Stimulated activated CD8-positive, alpha-beta memory T cell treated with anti-CD3 and anti-CD28 coated beads, Interleukin-12 subunit alpha, Interleukin-12 subunit beta, amount 100 ng/mL, for 4 hours (primary cell): ENCODE measurements around the gene DOC2A.
A peak's percentile ranks its signal among the peaks of the same experiment; 100 is the strongest.

ENCODE experiments used
- DNase-seq: peaks from one replicate; pipeline ENCODE4 v3.0.0-alpha.2; 2020; ENCODE audit warnings: low read depth

DOC2A gene

DNA sequence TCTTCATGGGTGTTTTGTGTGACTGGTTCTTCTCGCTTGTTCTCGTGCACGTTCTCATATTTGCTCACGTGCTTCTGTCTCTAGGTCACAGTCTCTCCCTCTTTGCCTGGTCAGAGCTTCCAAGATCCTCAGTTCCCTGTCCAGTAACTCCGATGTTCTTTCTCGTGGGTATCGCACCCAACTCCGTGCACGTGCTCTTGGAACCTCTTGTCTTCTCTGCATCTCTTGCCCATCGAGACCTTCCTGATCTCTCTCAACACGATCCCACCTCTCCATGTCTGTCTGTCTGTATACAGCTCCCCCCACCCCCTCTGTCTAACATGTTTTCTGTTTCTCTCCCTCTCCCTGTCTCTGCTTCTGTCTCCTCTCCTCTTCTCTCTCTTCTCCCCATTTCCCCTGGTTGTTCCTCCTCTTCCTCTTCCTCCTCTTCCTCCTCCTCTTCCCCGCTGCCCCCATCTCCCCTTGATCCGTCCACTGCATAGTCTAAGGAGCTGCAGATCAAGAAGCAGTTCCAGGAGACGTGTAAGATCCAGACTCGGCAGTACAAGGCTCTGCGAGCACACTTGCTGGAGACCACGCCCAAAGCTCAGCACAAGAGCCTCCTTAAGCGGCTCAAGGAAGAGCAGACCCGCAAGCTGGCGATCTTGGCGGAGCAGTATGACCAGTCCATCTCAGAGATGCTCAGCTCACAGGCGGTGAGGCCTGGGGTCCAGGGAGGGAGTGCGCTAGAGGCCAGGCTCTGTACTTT is 21.5 kb downstream of the DOC2A start:
- DNase-seq = no peak

DNA sequence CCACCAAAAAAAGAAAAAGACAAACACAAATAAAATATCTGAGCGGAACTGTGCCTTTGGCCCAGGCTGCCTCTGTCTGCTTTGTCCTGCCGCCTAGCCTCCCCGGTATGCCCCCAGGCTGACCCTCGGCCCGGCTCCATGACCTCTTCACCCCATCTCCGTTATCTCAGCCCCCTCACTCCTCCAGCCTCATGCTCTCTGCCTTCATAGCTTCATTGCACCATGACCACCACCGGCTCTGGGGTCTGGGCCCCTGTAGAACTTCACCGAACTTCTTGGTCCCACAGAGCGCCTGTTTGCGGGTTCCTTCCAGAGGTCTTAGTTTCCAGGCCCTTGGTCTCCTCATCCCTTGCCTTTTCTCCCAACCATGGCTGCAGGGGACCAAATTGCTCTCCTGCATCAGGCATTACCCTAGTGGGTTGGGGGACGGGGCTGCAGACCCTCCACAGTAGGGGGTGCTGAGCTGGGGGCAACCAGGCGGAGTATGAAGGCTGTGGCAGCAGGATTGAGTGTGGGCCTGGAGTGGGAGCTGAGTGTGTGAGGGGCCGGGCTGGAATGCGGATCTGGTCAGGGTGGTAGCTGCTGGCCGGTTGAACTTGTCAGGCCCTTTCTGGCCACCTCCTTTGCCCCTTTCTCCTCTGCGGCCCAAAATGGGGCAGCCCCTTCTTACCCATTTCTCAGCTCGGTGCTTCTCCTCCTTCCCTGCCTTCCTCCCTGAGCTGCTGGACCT is 22.3 kb downstream of the DOC2A start:
- no peak for DNase-seq

DNA sequence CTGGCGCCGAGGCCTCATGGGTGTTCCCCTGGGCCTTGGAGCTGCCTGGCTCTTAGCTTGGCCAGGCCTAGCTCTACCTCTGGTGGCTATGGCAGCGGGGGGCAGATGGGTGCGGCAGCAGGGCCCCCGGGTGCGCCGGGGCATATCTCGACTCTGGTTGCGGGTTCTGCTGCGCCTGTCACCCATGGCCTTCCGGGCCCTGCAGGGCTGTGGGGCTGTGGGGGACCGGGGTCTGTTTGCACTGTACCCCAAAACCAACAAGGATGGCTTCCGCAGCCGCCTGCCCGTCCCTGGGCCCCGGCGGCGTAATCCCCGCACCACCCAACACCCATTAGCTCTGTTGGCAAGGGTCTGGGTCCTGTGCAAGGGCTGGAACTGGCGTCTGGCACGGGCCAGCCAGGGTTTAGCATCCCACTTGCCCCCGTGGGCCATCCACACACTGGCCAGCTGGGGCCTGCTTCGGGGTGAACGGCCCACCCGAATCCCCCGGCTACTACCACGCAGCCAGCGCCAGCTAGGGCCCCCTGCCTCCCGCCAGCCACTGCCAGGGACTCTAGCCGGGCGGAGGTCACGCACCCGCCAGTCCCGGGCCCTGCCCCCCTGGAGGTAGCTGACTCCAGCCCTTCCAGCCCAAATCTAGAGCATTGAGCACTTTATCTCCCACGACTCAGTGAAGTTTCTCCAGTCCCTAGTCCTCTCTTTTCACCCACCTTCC is 23.3 kb downstream of the DOC2A start:
- no peak for DNase-seq

DNA sequence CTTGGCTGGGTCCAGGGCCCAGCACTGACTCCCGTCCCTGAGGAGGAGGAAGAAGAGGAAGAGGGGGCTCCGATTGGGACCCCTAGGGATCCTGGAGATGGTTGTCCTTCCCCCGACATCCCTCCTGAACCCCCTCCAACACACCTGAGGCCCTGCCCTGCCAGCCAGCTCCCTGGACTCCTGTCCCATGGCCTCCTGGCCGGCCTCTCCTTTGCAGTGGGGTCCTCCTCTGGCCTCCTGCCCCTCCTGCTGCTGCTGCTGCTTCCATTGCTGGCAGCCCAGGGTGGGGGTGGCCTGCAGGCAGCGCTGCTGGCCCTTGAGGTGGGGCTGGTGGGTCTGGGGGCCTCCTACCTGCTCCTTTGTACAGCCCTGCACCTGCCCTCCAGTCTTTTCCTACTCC is 23.9 kb downstream of the DOC2A start:
- DNase-seq = no peak

DNA sequence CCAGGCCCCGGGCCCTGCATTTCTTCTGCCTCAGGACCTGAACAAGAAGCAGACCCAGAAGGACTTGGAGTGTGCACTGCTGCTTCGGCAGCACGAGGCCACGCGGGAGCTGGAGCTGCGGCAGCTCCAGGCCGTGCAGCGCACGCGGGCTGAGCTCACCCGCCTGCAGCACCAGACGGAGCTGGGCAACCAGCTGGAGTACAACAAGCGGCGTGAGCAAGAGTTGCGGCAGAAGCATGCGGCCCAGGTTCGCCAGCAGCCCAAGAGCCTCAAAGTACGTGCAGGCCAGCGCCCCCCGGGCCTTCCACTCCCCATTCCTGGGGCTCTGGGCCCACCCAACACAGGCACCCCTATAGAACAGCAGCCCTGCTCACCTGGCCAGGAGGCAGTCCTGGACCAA is 24.6 kb downstream of the DOC2A start:
- DNase-seq = no peak

DNA sequence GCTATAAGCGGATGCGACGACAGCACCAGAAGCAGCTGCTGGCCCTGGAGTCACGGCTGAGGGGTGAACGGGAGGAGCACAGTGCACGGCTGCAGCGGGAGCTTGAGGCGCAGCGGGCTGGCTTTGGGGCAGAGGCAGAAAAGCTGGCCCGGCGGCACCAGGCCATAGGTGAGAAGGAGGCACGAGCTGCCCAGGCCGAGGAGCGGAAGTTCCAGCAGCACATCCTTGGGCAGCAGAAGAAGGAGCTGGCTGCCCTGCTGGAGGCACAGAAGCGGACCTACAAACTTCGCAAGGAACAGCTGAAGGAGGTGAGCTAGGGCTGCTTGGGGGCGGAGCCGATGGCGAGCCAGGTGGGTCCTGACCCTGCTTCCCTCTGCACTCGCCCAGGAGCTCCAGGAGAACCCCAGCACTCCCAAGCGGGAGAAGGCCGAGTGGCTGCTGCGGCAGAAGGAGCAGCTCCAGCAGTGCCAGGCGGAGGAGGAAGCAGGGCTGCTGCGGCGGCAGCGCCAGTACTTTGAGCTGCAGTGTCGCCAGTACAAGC is 25.5 kb downstream of the DOC2A start:
- DNase-seq = no peak

DNA sequence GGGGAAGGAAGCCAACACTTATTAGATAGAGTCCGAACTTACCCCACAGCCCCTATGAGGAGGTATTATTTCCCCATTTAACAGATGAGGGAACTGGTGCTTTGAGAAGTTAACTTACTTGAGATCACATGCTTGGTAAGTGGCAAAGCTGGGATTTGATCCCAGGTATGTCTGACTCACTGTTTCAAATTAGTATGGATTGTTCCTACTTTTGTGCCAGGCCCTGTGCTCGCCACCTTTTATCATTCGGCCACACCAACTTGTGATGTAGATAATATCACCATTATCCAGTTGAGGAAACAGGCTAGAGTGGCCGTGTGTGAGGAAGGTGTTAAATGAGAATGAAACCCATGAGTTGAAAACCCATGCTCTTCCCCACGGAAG is 26.1 kb downstream of the DOC2A start:
- no peak for DNase-seq

DNA sequence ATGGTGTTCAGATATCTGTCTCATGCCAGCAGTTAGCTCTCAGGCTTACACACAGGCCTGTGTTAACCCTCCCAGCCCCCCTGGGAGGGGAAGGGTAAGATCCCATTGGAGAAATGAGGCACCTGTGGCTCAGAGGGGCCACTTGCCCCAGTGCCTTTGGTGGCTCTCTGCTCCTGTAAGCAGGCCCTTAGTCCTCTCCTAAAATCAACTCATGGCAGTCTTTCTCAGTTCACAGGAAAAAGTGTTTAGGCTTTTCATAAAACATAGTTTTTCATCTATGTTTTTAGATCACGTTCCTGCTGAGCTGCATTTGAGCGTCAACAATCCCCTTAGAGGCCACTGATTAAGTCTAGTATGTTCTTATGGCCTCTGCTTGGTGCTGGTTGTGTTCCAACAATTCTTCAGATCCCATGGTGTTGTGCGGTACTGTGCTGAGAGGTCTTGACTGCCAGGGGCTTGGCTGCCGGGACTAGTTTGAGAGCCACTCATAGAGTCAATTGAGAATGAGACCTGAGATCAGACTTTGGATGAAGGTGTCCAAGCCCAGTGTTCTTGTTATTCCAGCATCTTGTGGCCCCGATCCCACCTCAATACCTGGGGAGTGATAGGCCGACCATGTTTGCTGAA is 26.6 kb downstream of the DOC2A start:
- no peak for DNase-seq

DNA sequence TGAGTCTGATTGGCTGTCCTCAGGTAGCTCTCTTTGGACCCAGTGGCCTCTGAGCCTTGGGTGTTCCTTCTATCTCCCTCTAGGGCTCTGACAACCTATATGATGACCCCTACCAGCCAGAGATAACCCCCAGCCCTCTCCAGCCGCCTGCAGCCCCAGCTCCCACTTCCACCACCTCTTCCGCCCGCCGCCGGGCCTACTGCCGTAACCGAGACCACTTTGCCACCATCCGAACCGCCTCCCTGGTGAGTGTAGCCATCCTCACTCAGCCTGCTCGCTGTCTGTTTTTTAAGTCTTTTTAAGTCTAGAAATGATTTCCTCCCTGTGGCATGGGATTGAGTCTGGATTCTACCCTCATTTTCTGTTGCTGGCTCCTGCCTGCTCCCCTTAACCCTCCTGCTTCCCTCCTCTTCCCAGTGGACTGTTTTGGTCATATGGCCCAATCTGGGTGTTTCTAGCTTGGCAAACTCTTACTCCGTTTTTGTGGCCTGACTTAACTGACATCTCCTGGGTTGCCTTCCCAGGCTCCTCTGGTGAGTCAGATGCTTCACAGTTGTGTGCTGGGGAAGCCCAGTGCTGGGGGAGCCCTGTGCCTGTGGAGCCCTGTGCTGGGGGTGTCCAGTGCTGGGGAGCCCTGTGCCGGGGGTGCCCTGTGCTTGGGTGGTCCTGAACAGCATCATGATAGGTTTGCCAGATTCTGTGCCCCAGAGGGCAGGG is 27.2 kb downstream of the DOC2A start:
- DNase-seq = no peak

DNA sequence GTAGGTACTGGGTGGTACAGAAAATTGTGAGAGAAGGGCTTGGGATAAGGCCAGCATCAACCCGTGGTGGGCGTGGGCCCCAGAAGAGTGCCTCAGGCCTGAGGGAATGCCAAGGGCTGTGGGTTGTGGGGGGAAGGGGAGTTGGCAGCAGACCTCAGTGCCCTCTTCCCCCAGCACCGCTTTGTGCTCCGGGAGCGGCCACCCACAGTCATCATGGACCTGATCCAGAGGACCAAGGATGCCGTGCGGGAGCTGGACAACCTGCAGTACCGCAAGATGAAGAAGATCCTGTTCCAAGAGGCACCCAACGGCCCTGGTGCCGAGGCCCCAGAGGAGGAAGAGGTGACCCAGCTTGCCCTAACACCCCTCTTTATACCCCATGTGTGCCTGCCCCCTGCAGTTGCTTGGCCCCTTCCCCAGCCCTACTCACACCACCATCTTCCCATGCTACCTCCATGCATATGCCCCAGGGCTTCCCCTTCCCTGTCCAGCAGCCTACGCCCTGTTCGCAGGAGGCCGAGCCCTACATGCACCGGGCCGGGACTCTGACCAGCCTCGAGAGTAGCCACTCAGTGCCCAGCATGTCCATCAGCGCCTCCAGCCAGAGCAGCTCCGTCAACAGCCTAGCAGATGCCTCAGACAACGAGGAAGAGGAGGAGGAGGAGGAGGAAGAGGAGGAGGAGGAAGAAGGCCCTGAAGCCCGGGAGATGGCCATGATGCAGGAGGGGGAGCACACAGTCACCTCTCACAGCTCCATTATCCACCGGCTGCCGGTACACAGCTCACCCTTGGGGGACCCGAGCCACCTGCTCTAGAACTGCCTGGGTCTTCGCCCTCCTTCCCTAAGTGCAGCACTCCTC is 28.0 kb downstream of the DOC2A start:
- DNase-seq = no peak

DNA sequence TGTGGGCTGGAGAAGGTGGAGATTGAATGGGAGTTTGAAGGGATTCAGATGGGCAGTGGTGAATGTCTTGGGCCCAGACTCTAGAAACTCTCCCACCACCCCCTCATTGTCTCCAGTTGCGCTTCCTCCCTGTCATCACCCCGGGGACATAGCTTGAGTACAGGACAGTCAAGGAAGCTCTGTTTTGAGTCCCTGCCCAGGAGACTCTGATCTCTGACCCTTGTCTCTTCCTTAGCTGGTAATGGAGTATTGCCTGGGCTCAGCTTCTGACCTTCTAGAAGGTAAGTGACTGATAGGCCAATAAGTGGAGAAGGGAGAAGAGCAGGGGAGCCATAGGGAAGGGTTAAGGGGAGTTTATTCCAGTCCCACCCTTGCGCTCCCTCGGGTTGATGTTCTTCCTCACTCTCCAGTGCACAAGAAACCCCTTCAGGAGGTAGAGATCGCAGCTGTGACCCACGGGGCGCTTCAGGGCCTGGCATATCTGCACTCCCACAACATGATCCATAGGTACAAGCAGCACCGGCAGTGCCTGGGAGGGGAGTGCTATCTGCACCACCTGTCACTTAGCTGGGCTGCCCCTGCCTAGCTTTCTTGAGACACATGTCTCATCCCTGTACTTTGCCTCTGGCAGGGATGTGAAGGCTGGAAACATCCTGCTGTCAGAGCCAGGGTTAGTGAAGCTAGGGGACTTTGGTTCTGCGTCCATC is 32.1 kb downstream of the DOC2A start:
- no peak for DNase-seq

DNA sequence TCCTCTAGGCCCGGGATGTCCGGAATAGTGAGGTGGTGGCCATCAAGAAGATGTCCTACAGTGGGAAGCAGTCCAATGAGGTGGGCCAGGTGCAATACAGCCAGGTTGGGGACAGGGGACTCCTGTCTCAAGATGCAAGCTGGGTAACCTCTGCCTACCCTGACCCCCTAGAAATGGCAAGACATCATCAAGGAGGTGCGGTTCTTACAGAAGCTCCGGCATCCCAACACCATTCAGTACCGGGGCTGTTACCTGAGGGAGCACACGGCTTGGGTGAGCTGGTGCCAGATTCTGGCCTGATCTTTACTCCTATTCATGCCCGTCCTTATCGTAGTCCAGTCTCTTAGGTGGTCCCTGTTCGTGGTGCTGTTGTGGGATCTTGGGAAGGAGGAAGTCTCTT is 32.7 kb downstream of the DOC2A start:
- no peak for DNase-seq

DNA sequence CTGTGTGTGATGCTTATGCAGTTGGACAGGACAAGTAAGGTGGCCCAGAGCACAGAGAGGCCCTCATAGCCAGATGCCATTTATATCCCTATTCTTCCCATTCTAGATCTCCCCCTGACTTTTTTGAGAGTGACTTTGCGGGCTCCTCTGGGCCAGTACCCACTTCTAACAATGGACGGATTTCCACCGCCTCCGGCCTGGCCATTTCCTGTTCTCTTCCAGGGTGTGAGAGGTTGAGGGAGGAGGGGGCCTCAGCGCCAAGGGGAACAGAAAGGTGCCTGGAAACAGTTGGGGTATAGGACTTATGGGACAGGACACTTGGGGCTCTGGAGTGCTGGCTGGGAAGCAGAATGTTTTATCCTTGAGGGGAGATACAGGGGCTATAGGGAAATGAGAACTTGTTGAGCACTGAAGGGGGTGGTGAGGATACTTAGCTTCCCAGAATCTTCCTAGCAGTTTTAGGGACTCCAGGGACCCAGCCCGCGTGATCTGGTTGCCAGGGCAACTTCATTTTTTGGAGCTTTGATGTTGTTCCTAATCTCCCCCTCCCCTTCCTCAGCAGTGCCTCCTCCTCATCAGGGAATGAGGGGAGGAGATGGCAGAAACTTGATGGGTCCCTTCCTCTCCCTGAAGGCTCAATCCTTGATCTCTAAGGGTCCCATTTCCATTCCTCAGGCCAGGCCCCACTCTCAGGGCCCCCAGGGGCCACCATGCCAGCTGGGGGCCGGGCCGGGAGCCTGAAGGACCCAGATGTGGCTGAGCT is 33.6 kb downstream of the DOC2A start:
- no peak for DNase-seq

DNA sequence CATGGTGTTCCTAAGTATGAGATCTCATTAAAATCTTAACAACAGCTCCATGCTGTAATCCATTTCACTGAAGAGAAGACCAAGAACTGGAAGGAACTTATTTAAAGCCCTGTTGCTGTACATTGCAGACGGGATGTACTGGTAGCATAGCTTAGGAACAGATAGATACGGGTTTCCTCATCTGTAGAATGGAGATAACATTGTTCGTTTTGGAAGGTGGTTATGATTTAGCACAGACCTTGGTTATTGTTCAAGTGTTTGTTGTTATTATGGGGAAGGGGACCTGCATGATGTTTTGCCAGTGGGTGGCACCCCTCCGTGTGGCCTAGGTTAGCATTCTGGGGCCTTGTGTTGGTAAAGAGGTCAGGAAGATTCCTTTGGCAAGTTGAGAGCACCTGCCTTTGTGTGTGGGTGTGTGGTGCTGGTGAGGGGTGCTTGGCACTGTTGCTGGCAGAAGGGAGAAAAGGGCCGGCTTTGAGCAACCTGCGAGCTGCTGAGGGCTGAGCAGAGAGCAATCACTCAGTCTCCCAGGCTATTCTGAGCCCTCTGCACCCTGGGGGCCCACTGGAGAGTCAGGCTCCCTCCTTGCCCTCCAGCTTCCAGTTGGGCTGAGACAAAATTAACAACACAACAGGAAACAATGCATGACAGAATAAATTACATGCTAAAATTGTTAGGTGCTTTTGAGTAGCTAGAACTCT is 34.9 kb downstream of the DOC2A start:
- no peak for DNase-seq

DNA sequence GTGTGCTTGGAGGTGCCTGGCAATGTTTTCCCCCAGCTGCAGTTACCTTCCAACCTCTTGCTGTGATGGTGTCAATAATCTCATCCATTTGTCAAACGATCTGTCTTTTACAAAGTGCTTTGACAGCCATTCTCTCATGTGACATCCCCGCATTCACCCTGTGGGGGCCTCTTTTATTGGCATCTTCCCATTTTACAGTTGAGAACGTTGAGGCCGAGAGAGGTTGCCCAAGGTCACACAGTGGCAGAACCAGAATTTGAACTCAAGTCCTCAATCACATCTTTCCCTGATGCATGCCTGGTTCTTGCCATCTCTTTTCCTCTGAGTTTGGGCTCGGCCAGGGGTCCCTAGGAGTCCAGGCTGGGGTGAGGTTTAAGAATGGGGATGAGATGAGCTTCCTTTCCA is 35.7 kb downstream of the DOC2A start:
- DNase-seq = no peak

DNA sequence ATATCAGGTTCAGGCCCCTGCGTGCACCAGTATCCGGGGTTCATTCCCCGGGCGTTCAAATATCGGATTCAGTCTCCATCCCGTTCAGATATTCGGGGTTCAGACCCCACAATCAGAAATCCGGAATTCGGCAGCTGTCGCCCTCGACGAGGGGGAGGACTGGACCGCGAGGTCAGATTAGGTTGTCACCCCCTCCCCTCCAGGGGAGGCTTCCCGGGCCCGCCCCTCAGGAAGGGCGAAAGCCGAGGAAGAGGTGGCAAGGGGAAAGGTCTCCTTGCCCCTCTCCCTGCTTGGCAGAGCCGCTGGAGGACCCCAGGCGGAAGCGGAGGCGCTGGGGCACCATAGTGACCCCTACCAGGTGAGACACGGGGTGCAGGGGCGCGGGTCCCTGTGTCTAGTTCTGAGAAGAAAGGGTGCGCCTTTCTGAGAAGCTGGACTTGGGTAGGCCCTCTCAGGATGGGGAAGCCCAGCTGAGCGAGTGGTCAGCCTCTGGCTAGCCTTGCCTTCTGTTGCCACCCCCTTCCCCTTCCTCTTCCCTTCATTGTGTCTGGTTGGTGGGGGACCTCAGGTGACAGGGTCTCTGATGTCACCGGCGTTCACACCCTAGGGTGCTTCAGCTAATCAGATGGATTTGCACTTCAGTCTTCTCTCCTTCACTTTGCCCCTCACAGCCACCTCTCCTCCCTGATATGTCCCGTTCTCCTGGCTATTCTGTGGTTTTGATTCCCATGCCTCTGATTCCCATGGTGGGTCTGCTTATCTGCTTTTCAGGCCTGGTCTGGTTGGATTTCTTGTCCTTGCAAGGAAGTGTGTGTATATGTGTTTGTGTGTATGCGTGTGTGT is 36.3 kb downstream of the DOC2A start:
- DNase-seq = no peak

DNA sequence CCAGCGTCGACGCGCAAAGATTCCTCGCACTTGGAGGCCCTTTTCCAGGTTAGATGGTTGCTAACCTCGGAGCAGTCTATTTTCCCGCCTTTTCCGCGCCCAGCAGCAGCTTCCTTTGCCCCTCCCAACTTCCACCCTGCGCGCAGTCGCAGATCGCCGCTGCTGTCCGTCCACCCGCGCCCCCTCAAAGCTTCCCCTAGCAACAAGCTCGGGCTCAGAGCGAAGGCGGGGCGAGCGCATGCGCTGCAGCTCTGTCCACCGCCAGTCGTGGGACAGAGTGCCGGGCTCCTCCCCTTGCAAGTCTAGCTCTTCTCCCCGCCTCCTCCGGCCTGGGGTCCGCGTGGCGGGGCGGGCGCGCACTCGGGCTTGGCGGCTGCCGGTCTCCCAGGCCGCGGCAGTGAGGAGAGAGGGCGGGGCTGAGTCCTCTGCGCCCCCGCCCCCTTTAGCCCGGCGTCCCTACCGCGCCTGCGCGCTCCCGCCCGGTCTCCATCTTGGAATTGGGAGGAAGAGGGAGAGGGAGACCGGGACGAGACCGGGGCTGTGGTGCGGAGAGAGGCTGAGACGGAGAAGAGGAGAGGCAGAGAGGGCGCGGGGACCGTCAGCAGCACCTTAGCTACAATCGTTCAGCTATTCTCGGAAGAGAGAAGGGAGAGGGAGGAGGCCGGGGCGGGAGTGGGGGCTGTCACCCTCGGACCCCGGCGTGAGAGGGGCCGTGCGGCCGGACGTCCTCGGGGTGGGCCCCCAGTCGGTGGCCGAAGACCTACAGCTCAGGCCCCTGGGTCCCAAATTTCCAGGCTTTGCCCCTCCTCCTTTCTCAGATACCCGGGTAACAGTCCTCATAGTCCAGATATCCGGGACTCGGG is 37.2 kb downstream of the DOC2A start, which contains the start of gene TAOK2:
Gene TAOK2, plus strand, starts transcription at position 485 of the 863 bp plus-strand sequence. CDS start 3,905 bp downstream, outside the sequence.
- peak; percentile 93 for DNase-seq
